CMK (cell line): ENCODE results near the gene ZNRF1.
A peak's percentile ranks its signal among the peaks of the same experiment; 100 is the strongest.
"Not testable (repeated sequence)": the region's sequence is repeated elsewhere in the genome, so short reads cannot be mapped to it uniquely, and the experiment has no call there.

Source experiments
- DNase-seq: peaks from one replicate; pipeline ENCODE4 v3.0.0-alpha.2; 2010; ENCODE audit warnings: low read depth

The ZNRF1 gene

DNA sequence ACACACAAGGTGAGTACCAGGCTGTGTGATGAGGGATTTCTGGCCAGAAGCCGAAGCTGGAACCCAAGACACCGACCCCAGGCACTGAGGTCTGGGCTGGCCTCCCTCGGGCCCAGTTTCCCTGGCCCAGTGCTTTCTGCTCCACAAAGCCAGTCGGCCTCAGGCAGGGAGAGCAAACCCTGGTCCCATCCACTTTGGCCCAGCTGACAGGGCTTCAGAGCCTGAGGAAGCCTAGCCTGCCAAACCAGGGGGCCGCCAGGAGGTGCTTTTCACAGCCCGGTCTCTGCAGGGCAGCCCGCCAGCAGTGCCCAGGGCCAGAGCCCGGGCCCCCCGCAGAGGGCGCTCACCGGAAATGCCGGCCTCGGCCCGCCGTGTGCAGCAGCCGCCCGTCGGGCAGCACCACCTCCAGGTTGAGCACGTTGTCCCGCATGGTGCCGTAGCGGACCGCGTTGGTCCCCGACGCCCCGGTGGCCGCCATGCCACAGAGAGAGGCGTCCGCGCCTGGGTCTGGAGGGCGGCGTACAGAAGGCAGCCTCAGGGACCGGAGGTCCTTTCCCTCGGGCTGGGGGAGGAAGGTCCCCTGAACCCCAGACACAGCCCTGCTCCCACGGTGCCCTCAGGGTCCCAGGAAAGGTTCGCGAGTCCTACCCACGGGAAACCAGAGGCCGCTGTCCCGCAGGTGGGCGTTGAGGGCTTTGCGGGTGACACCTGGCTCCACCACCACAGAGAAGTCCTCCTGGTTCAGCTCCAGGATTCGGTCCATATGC is 115.5 kb downstream of the ZNRF1 start:
- no peak for DNase-seq

GRCh38 chr16:75114946-75115825 is 116.4 kb downstream of the ZNRF1 start:
- DNase-seq = no peak

DNA sequence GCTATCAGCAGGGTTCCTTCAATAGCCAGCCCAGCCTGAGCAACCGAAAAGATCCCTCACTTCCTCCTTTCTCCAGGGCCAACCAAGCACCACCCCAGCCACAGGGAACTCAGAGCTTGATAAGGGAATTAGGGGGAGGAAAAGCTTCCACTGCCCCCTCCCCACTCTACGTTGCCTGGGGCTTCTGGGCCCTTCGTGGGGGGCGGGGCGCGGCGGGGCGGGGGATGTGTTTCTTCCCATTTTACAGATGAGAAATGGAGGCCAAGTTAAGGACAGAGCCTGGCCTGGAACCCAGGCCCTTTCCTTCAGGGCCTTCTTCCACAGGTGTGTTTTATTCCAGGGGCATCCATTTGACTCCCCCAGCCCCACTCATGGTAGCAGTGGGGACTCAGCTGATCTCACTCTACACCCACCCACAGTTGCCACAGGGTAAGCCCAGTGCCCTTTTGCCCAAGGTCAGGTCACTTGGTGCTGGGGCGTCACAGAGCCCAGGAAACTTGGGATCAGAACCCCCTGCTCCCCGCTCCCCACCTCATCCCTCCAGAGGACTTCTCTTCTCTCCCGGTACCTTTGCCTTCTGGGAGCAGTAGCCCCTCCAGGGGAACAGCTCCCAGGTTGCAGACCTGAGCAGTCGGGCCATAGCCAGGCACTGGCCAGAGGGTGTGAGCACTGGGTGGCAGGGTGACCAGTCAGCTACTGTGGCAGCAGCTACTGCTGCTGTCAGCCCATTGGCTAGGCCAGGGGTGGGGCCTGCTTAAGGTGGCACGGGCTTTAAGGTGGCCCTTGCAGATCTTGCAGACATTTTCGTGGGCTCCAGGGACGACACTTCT is 117.5 kb downstream of the ZNRF1 start, which contains the start of gene LDHD:
LDHD (minus strand) TSS at position 700 of the 830 bp plus-strand sequence; CDS start at position 640, 60 bp downstream.
- no peak for DNase-seq

GRCh38 chr16:75116911-75117245 is 118.1 kb downstream of the ZNRF1 start:
- DNase-seq = no peak

GRCh38 chr16:75118943-75119539 is 120.2 kb downstream of the ZNRF1 start:
- DNase-seq = no peak

DNA sequence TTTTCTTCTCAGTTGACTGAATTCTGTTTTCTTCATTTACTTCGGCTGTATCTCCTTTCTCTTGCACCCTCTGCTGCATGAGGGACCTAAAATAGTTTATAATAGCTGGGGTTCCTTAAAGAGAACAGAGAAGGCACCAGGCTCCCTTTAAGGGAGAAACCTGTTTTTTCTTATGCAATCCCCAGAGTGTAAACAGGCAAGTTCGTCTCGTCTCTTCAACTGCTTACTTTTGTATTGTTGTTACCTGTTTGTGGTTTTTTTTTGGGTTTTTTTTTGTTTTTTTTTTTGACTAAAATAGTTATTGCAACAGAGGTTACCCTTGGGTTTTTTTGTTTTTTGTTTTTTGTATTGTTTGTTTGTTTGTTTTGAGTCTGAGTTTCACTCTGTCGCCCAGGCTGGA is 121.4 kb downstream of the ZNRF1 start:
- DNase-seq = no peak

GRCh38 chr16:75121949-75122568 is 123.2 kb downstream of the ZNRF1 start:
- no peak for DNase-seq

DNA sequence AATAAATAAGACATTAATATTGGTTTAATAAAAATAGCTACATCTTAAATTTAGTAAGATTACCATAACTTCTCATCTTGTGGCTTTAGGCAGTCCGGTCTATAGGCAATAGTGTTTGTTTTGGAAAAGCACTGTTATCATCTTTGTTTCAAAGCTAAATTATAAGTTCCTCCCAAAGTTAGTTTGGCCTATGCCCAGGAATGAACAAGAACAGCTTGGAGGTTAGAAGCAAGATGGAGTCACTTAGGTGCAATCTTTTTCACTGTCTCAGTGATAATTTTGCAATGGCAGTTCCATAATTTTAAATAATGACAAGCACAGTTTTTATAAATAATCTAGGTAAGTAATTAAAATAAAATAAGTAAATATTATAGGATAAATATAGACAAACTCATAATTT is 123.8 kb downstream of the ZNRF1 start:
- no peak for DNase-seq

DNA sequence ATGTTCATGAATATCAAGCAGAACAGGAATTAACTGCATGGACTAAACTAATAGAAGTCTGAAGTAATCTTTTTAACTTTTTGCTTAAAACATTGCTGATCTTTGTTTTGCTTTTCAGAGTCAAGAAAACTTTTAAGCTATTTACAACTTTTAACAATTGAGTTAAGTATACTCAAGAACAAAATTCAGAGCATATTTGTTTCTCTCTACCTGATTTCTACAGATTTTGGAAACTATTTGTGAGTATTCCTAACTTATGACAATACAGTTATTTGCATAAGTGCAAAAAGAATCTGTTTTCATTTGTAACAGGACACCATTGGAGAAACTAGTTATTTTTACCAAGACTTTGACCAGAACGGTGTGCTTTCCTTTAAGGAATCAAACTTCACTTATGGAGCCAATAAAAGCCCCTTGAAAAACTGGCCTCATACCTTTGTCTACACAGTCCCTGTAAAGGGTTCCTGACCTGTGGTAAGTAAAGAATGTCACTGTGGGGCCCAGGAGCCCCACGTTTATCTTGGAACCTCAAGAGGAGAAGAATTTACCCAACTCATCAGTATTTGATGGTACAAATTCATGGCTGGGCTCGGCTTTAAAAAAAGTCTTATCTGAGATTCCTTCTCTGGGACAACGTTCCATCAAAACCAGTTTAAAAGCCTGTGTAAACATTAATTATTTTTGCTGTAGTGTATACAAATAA is 129.0 kb downstream of the ZNRF1 start:
- no peak for DNase-seq

DNA sequence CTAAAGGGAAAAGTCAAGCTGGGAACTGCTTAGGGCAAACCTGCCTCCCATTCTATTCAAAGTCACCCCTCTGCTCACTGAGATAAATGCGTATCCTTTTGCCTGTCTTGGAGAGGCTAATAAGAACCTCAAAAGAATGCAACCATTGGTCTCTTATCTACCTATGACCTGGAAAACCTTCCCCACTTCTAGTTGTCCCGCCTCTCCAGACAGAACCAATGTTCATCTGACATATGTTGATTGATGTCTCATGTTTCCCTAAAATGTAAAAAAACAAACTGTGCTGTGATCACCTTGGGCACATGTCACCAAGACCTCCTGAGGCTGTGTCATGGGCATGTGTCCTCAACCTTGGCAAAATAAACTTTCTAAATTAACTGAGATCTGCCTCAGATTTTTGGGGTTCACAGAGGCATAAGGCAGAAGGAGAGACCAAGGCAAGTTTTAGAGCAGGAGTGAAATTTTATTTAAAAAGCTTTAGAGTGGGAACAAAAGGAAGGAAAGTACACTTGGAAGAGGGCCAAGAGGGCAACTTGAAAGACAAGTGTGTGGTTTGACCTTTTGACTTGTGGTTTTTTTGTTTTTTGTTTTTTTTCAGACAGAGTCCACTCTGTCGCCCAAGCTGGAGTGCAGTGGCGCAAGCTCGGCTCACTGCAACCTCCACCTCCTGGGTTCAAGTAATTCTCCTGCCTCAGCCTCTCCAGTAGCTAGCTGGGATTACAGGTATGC is 130.8 kb downstream of the ZNRF1 start:
- not testable (repeated sequence) for DNase-seq

- DNase-seq = no peak
Measured at GRCh38 chr16:75130150-75130771, 131.4 kb downstream of the ZNRF1 start.

- no peak for DNase-seq
Measured at GRCh38 chr16:75131081-75131480, 132.3 kb downstream of the ZNRF1 start.

DNA sequence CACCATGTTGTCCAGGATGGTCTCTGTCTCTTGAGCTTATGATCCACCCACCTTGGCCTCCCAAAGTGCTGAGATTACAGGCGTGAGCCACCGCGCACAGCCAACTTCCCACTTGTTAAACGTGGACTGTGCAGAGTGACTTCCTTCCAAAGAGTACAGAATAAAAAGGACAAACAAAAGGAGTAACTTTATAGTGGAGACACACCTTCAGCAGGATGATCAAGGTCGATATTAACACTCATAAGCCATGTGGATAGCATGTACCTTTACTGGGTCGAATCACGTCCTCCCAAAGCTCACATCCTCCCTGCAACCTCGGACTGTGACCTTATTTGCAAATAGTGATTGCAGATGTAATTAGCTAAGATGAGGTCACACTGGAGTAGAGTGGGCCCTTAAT is 139.4 kb downstream of the ZNRF1 start:
- DNase-seq = no peak

DNA sequence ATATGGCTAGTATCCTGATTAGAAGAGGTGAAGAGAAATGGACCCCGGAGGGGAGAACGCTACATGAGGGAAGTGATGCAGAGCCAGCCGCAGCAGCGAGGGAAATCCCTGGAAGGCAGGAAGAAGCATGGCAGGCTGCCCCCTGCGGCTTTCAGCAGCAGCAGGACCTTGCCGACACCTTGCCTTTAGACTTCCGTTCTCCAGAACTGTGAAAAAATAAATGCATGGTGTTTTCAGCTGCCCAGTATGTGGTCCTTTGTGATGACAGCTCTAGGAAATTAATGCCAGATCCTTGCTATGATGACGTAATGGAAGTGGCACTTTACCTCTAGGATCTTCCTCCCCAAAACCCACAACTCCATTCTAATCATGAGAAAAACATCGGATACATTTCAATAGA is 139.8 kb downstream of the ZNRF1 start:
- DNase-seq = no peak

GRCh38 chr16:75139498-75139897 is 140.7 kb downstream of the ZNRF1 start:
- DNase-seq = no peak

GRCh38 chr16:75143941-75144340 is 145.1 kb downstream of the ZNRF1 start:
- no peak for DNase-seq

DNA sequence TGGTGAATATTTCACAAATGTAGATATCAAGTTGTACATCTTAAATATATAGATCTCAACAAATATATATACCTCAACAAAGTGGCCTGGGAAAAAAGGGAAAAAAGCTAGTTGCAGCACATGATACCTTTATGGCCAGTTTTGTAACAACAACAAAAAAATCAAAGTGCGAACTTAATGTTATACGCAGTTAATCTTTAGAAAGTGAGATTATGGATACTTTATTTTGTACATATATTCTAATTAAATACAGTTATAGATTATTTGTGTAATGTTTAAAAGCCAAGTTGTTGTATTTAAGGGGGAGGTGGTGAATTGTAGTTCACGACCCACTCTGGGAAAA is 149.1 kb downstream of the ZNRF1 start:
- DNase-seq = no peak

DNA sequence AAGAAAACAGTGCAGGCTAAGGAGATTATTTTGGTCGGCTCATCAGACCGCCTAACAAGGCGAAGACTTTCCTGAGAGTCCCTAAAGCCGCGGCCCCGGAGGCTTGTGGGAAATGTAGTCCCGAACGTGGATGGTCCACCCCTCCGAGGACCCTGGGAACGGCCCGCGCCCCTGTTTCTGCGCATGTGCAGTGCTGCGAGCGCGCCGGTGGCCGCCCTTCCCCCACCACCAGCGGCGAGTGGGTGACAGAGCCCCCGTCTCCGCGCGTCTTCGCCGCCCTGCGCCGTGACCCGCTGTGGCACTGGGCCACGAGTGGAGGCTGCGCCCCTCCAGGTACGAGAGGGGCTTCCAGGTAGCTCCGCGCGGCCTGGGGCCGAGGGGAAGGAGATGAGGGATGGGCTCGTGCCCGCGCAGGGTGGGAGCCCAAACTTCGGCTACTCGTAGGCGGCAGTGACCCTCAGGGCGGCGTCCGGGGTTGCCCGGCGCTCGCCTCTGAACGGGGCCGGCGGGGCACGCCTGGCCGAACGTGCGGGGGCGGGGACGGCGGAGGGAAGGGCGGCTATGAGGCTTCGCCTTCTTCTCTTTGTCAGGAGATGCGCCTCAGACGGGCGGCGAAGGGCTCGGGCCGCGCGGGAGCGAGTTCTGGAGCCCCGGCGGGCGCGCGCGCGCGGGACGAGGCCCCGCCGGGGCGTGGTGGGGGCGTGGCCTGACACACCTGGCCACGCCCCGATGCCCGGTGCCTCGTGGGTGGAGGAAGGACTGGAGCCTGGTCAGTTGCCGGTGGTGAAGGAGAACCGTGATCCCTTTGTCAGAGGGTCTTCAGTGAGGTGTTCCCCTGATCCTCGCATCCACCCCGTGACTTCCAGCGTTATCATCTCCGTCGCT is 149.7 kb downstream of the ZNRF1 start, which contains the start of gene ZFP1:
ZFP1 (plus strand) TSS at position 214 of the 885 bp plus-strand sequence. CDS start 4,428 bp downstream, outside the sequence.
- DNase-seq = peak; percentile 81

- DNase-seq = no peak
Measured at GRCh38 chr16:75151798-75152197, 153.0 kb downstream of the ZNRF1 start.
